ENCODE results near the gene ZNF705A.
"Not testable (repeated sequence)": the region's sequence is repeated elsewhere in the genome, so short reads cannot be mapped to it uniquely, and the experiment has no call there.

Gene ZNF705A

GRCh38 chr12:8156845-8157244 is at the start of gene ZNF705A:
Gene ZNF705A (plus strand): TSS chr12:8157015. CDS start chr12:8172626, 15,611 bp downstream.
- H3K4me1 Mint-ChIP-seq = peaks cover 37% of the 10 kb centered on the region
- CTCF ChIA-PET = interaction anchor here (0.8 to 1.7 kb wide), 2 partner anchors 10 to 75 kb away, joined by 3 to 4 read pairs; no protein-coding TSS in a partner anchor
- no peak within 1 kb of the TSS for H3K27ac Mint-ChIP-seq
- no peaks in the 10 kb centered on the region for H3K36me3 Mint-ChIP-seq
- peaks cover 41% of the 10 kb centered on the region for H3K27me3 Mint-ChIP-seq
- H3K4me3 Mint-ChIP-seq = no peak within 1 kb of the TSS
- no peaks in the 10 kb centered on the region for H3K9me3 Mint-ChIP-seq
- no peak for DNase-seq

DNA sequence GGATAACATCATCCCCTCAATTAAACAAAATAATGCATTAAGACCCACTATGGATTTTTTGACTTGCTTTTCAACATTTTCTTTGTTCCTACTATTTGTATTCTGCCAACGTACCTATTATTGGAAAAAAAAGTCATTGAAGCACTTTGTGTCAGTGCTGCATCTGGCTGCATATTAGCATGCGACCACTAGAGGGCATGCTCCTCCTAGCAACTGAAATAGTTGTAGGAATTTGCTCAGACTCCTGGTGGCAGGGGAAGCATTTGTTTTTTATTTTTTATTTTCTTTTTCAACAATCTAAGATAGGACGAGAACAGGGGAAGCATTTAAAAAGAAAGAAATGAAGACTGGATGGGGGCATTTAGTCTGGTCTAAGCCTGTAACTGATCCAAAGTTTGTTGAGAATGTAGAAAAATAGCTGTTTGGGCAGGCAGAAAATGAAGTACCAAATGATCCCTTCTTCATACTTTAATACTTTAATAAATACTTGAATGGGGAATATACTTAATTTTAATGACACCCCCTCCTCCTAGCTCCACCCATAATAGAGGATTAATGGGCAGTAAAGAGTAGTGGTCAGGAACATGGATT is 47.9 kb upstream of the ZNF705A start:
- no peaks in the 10 kb centered on the region for H3K27me3 Mint-ChIP-seq
- H3K36me3 Mint-ChIP-seq = peaks cover 18% of the 10 kb centered on the region
- H3K4me3 Mint-ChIP-seq = no peak overlapping the region
- DNase-seq = peak; percentile 90
- CTCF ChIA-PET = interaction anchor here (0.6 to 3.7 kb wide), 12 partner anchors 9 to 128 kb away, joined by 3 to 36 read pairs (median 4); partner anchors contain the start of gene FAM90A1
- no peaks in the 10 kb centered on the region for H3K9me3 Mint-ChIP-seq
- no peak overlapping the region for H3K27ac Mint-ChIP-seq
- H3K4me1 Mint-ChIP-seq = peaks cover 9% of the 10 kb centered on the region

DNA sequence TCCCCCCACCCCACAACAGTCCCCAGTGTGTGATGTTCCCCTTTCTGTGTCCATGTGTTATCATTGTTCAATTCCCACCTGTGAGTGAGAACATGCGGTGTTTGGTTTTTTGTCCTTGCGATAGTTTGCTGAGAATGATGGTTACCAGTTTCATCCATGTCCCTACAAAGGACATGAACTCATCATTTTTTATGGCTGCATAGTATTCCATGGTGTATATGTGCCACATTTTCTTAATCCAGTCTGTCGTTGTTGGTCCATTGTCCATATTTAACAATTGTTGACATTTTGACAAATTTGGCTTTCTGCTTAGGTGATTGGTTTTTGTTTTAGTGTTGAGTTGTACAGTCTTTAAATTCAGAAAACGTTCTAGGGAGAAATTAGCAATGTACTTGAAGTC is 43.7 kb upstream of the ZNF705A start:
- not testable (repeated sequence) for H3K9me3 Mint-ChIP-seq

GRCh38 chr12:8120072-8120713 is 36.6 kb upstream of the ZNF705A start:
- Mint-ChIP-seq H3K27ac (no peak overlapping the region), H3K27me3 (no peaks in the 10 kb centered on the region), H3K9me3 (no peaks in the 10 kb centered on the region), H3K4me3 (no peak overlapping the region), H3K36me3 (no peaks in the 10 kb centered on the region), H3K4me1 (peaks cover 3% of the 10 kb centered on the region)
- no peak for DNase-seq
- CTCF ChIA-PET = interaction anchor here (0.8 kb wide), 1 partner anchor 11 kb away, joined by 3 read pairs; no protein-coding TSS in a partner anchor

More for the DNA sequence above, 43.7 kb upstream of the ZNF705A start:
- H3K27me3 Mint-ChIP-seq, H3K4me3 Mint-ChIP-seq, H3K4me1 Mint-ChIP-seq, H3K36me3 Mint-ChIP-seq, DNase-seq, H3K27ac Mint-ChIP-seq, CTCF ChIA-PET: not testable (repeated sequence)

- Mint-ChIP-seq H3K27me3 (no peaks in the 10 kb centered on the region), H3K9me3 (no peaks in the 10 kb centered on the region), H3K4me3 (no peak within 1 kb of the TSS), H3K27ac (no peak within 1 kb of the TSS), H3K4me1 (peaks cover 19% of the 10 kb centered on the region), H3K36me3 (peaks cover 8% of the 10 kb centered on the region)
- DNase-seq = no peak
- CTCF ChIA-PET = no interaction called here
These were observed 33.5 kb upstream of the ZNF705A start, which contains the start of gene CLEC4A for GRCh38 chr12:8123124-8123912. Gene CLEC4A (plus strand): TSS chr12:8123617. CDS start chr12:8123879, 262 bp downstream.

- Mint-ChIP-seq H3K4me3 (no peak overlapping the region), H3K36me3 (peaks cover 8% of the 10 kb centered on the region), H3K27me3 (no peaks in the 10 kb centered on the region), H3K9me3 (no peaks in the 10 kb centered on the region), H3K27ac (no peak overlapping the region), H3K4me1 (peaks cover 19% of the 10 kb centered on the region)
- CTCF ChIA-PET = interaction anchor here (1.0 kb wide), 2 partner anchors 18 to 19 kb away, joined by 3 to 4 read pairs; no protein-coding TSS in a partner anchor
- peak; percentile 51 for DNase-seq
These were observed 29.7 kb upstream of the ZNF705A start for GRCh38 chr12:8127138-8127537.

DNA sequence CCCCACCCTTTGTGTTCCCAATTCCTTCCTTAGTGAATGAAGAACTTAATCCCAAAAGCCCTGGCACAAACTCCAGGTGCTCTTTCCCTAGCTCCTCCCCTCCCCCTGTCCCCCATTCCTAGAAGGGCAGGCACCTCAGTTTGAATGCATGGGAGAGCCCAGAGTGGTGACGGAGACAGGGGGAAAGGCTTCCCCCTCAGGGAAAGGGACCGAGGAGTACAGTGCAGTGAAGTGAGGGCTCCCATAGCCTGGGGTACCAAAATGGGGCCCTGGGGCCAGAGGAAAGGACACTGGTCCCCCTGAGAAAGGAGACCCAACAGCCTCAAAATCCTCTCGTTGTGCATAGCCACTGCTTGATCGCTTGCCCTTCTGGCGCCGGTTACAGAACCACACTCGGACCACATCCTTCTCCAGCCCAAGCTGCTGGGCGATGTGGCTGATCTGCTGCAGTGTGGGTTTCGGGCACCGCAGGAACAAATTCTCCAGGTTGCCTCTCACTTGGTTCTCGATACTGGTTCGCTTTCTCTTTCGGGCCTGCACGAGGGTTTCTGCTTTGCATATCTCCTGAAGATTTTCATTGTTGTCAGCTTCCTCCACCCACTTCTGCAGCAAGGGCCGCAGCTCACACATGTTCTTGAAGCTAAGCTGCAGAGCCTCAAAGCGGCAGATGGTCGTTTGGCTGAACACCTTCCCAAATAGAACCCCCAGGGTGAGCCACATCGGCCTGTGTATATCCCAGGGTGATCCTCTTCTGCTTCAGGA is 23.0 kb upstream of the ZNF705A start:
- H3K27me3 Mint-ChIP-seq, H3K36me3 Mint-ChIP-seq, H3K4me3 Mint-ChIP-seq, H3K4me1 Mint-ChIP-seq, CTCF ChIA-PET, H3K27ac Mint-ChIP-seq, H3K9me3 Mint-ChIP-seq: not testable (repeated sequence)
- peak; percentile 29 for DNase-seq

GRCh38 chr12:8134398-8134930 is 22.4 kb upstream of the ZNF705A start:
- DNase-seq, H3K9me3 Mint-ChIP-seq, CTCF ChIA-PET, H3K27me3 Mint-ChIP-seq, H3K4me1 Mint-ChIP-seq, H3K27ac Mint-ChIP-seq, H3K36me3 Mint-ChIP-seq, H3K4me3 Mint-ChIP-seq: not testable (repeated sequence)

GRCh38 chr12:8141647-8142046 is 15.2 kb upstream of the ZNF705A start:
- not testable (repeated sequence) for H3K36me3 Mint-ChIP-seq, H3K4me3 Mint-ChIP-seq, H3K4me1 Mint-ChIP-seq, H3K9me3 Mint-ChIP-seq, H3K27ac Mint-ChIP-seq, DNase-seq
- CTCF ChIA-PET = interaction anchor here (0.6 kb wide), 1 partner anchor 644 kb away, joined by 3 read pairs; no protein-coding TSS in a partner anchor
- H3K27me3 Mint-ChIP-seq = peaks cover 17% of the 10 kb centered on the region

- peaks cover 5% of the 10 kb centered on the region for H3K36me3 Mint-ChIP-seq
- H3K27me3 Mint-ChIP-seq = peaks cover 24% of the 10 kb centered on the region
- DNase-seq = no peak
- no peak overlapping the region for H3K27ac Mint-ChIP-seq
- no peak overlapping the region for H3K4me3 Mint-ChIP-seq
- CTCF ChIA-PET = interaction anchor here (1.2 kb wide), 1 partner anchor 11 kb away, joined by 3 read pairs; no protein-coding TSS in a partner anchor
- no peaks in the 10 kb centered on the region for H3K4me1 Mint-ChIP-seq
- peaks cover 6% of the 10 kb centered on the region for H3K9me3 Mint-ChIP-seq
These were observed 13.6 kb upstream of the ZNF705A start for GRCh38 chr12:8143261-8143660.

GRCh38 chr12:8145754-8146441 is 10.9 kb upstream of the ZNF705A start:
- no peak for DNase-seq
- H3K36me3 Mint-ChIP-seq = peaks cover 4% of the 10 kb centered on the region
- H3K4me3 Mint-ChIP-seq = no peak overlapping the region
- H3K27me3 Mint-ChIP-seq = peaks cover 47% of the 10 kb centered on the region
- H3K27ac Mint-ChIP-seq = no peak overlapping the region
- peaks cover 8% of the 10 kb centered on the region for H3K9me3 Mint-ChIP-seq
- CTCF ChIA-PET = no interaction called here
- H3K4me1 Mint-ChIP-seq = no peaks in the 10 kb centered on the region

GRCh38 chr12:8146442-8146771 is 10.4 kb upstream of the ZNF705A start:
- Mint-ChIP-seq H3K27ac (no peak overlapping the region), H3K4me1 (no peaks in the 10 kb centered on the region), H3K27me3 (peaks cover 52% of the 10 kb centered on the region), H3K4me3 (no peak overlapping the region), H3K9me3 (peaks cover 8% of the 10 kb centered on the region), H3K36me3 (peaks cover 4% of the 10 kb centered on the region)
- CTCF ChIA-PET = no interaction called here
- DNase-seq = no peak

DNA sequence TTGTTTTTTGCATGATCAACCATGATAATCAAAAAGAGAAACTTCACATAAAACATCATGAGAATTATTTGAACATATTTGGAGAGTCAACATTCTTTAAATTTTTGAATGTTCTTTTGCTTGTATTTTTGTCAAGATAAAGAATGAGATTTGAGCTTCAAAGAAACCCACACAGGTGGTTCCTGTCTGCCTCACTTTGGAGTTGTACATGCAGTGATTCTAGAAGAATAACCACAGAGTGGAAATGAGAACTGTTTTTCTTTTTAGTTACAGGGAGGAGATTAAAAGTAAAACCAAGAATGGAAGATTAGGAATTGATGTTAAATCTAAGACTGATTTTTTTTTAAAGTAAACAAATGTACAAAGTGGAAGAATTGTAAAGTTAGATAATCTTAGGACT is 2.3 kb upstream of the ZNF705A start:
- no peaks in the 10 kb centered on the region for H3K36me3 Mint-ChIP-seq
- no peak overlapping the region for H3K4me3 Mint-ChIP-seq
- peak; percentile 36 for DNase-seq
- H3K9me3 Mint-ChIP-seq = no peaks in the 10 kb centered on the region
- peaks cover 50% of the 10 kb centered on the region for H3K27me3 Mint-ChIP-seq
- CTCF ChIA-PET = interaction anchor here (1.1 kb wide), 1 partner anchor 12 kb away, joined by 3 read pairs; no protein-coding TSS in a partner anchor
- no peak overlapping the region for H3K27ac Mint-ChIP-seq
- peaks cover 31% of the 10 kb centered on the region for H3K4me1 Mint-ChIP-seq

Measured in activated naive CD4-positive, alpha-beta T cell treated with anti-CD3 and anti-CD28 coated beads, Interleukin-2, amount 10 ng/mL, durations not matched to agents 7 days and 5 days (primary cell).